Ovary (tissue), 3 donors: ENCODE measurements around the gene PSMD1.
"Not testable (repeated sequence)": the region's sequence is repeated elsewhere in the genome, so short reads cannot be mapped to it uniquely, and the experiment has no call there.

Source experiments
- EP300 ChIP-seq: sonication (generic); formaldehyde crosslinking; IDR thresholded peaks from one replicate; pipeline ENCODE4 v1.6.1; 2017; ENCODE audit warnings: antibody characterized with exemption
- POLR2A ChIP-seq: fragments of 450-650 bp; IDR thresholded peaks from one replicate; pipeline ENCODE4 v1.6.1; 2017; ENCODE audit warnings: antibody characterized with exemption, mild to moderate bottlenecking, moderate library complexity
- TF ChIP-seq, protein P1 (sequence below), 3 donors: fragments of 450-650 bp in 2 of 3; fragments of 200-600 bp in 1 of 3; IDR thresholded peaks; one replicate each; pipeline versions ENCODE4 v1.5.1 to v1.8.0; 2016 to 2022; ENCODE audit warnings: antibody characterized with exemption in 3 of 3, mild to moderate bottlenecking in 1 of 3
- donor health status: DM: no; HTN: no; CAD: no.

GRCh38 chr2:231178805-231179204, 122.1 kb downstream of the PSMD1 start:
- TF ChIP-seq, protein P1, sequence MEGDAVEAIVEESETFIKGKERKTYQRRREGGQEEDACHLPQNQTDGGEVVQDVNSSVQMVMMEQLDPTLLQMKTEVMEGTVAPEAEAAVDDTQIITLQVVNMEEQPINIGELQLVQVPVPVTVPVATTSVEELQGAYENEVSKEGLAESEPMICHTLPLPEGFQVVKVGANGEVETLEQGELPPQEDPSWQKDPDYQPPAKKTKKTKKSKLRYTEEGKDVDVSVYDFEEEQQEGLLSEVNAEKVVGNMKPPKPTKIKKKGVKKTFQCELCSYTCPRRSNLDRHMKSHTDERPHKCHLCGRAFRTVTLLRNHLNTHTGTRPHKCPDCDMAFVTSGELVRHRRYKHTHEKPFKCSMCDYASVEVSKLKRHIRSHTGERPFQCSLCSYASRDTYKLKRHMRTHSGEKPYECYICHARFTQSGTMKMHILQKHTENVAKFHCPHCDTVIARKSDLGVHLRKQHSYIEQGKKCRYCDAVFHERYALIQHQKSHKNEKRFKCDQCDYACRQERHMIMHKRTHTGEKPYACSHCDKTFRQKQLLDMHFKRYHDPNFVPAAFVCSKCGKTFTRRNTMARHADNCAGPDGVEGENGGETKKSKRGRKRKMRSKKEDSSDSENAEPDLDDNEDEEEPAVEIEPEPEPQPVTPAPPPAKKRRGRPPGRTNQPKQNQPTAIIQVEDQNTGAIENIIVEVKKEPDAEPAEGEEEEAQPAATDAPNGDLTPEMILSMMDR (IDR thresholded peaks at IDR 0.05): not testable (repeated sequence)
- TF ChIP-seq EP300, POLR2A: not testable (repeated sequence)
